GM19025 (cell line): Measurements from ENCODE around the gene LNP1.
A peak's percentile ranks its signal among the peaks of the same experiment; 100 is the strongest.
"Not testable (repeated sequence)": the region's sequence is repeated elsewhere in the genome, so short reads cannot be mapped to it uniquely, and the experiment has no call there.

Source experiments
- ATAC-seq: cut with Tn5 transposase; IDR thresholded peaks from one replicate; pipeline ENCODE4 v1.9.1; 2021; ENCODE audit warnings: mild to moderate bottlenecking, low read depth, moderate library complexity; ENCODE audit not compliant: unreplicated experiment

The LNP1 gene

GRCh38 chr3:100471444-100471843, 70.1 kb downstream of the LNP1 start:
- no peak for ATAC-seq

- not testable (repeated sequence) for ATAC-seq
These were observed 76.6 kb downstream of the LNP1 start for GRCh38 chr3:100477851-100478360.

GRCh38 chr3:100478521-100478920, 77.2 kb downstream of the LNP1 start:
- not testable (repeated sequence) for ATAC-seq

- no peak for ATAC-seq
These were observed 78.7 kb downstream of the LNP1 start for GRCh38 chr3:100480081-100480480.

GRCh38 chr3:100482176-100482575, 80.8 kb downstream of the LNP1 start:
- no peak for ATAC-seq

GRCh38 chr3:100483529-100483928, 82.2 kb downstream of the LNP1 start:
- ATAC-seq = no peak

- no peak for ATAC-seq
These were observed 85.5 kb downstream of the LNP1 start for GRCh38 chr3:100486808-100487207.

GRCh38 chr3:100489118-100489517, 87.8 kb downstream of the LNP1 start:
- no peak for ATAC-seq

GRCh38 chr3:100492059-100493006, 91.0 kb downstream of the LNP1 start, which contains the start of gene TMEM45A:
Gene TMEM45A (plus strand): TSS chr3:100492619. CDS start chr3:100555212, 62,593 bp downstream.
- peak; percentile 99 for ATAC-seq

- ATAC-seq = no peak
These were observed 95.4 kb downstream of the LNP1 start for GRCh38 chr3:100496711-100497261.

GRCh38 chr3:100499651-100500050, 98.3 kb downstream of the LNP1 start:
- no peak for ATAC-seq

GRCh38 chr3:100500320-100500880, 99.1 kb downstream of the LNP1 start:
- ATAC-seq = no peak

GRCh38 chr3:100503448-100503847, 102.1 kb downstream of the LNP1 start:
- ATAC-seq = no peak
